Activated effector memory CD4-positive, alpha-beta T cell treated with Interleukin-2 at 50 U/mL for 16 hours (primary cell): Measurements from ENCODE around the gene TARP.
"Not testable (repeated sequence)": the region's sequence is repeated elsewhere in the genome, so short reads cannot be mapped to it uniquely, and the experiment has no call there.

ENCODE experiments used
- DNase-seq: peaks from one replicate; pipeline ENCODE4 v3.0.0-alpha.2; 2020

The TARP gene

GRCh38 chr7:38296059-38296857 lies 22.8 kb upstream of the TARP start:
- no peak for DNase-seq

GRCh38 chr7:38294926-38295325 lies 21.5 kb upstream of the TARP start:
- DNase-seq = no peak

GRCh38 chr7:38292442-38292841 lies 19.0 kb upstream of the TARP start:
- DNase-seq = no peak

- DNase-seq = no peak
These were observed 18.2 kb upstream of the TARP start for GRCh38 chr7:38291650-38292049.

GRCh38 chr7:38291117-38291647 lies 17.7 kb upstream of the TARP start:
- no peak for DNase-seq

- DNase-seq = no peak
These were observed 11.1 kb upstream of the TARP start for GRCh38 chr7:38284553-38284952.

GRCh38 chr7:38283809-38284208 lies 10.4 kb upstream of the TARP start:
- no peak for DNase-seq

- DNase-seq = no peak
These were observed 9.7 kb upstream of the TARP start for GRCh38 chr7:38283107-38283506.

GRCh38 chr7:38282081-38282480 lies 8.6 kb upstream of the TARP start:
- DNase-seq = no peak

GRCh38 chr7:38281266-38281665 lies 7.8 kb upstream of the TARP start:
- DNase-seq = no peak

- DNase-seq = no peak
These were observed 7.3 kb upstream of the TARP start for GRCh38 chr7:38280707-38281106.

GRCh38 chr7:38280000-38280399 lies 6.6 kb upstream of the TARP start:
- DNase-seq = no peak

GRCh38 chr7:38276096-38276877 lies 2.9 kb upstream of the TARP start:
- no peak for DNase-seq

- DNase-seq = no peak
These were observed 1.6 kb upstream of the TARP start for GRCh38 chr7:38274927-38275620.

GRCh38 chr7:38274486-38274885 lies 1.1 kb upstream of the TARP start:
- no peak for DNase-seq

- DNase-seq = not testable (repeated sequence)
These were observed 3.0 kb downstream of the TARP start for GRCh38 chr7:38270405-38270804.

GRCh38 chr7:38269704-38270346 lies 3.6 kb downstream of the TARP start:
- DNase-seq = not testable (repeated sequence)

GRCh38 chr7:38265958-38266357 lies 7.5 kb downstream of the TARP start:
- DNase-seq = not testable (repeated sequence)

GRCh38 chr7:38264602-38265001 lies 8.8 kb downstream of the TARP start:
- not testable (repeated sequence) for DNase-seq

GRCh38 chr7:38263274-38263673 lies 10.2 kb downstream of the TARP start:
- DNase-seq = not testable (repeated sequence)

- DNase-seq = no peak
These were observed 10.9 kb downstream of the TARP start for GRCh38 chr7:38262545-38262944.

- DNase-seq = not testable (repeated sequence)
These were observed 11.4 kb downstream of the TARP start for GRCh38 chr7:38262026-38262425.

GRCh38 chr7:38261601-38262000 lies 11.8 kb downstream of the TARP start:
- DNase-seq = not testable (repeated sequence)
